GM18507 (cell line): ENCODE data around the gene ANTXRL.
"Not testable (repeated sequence)": the region's sequence is repeated elsewhere in the genome, so short reads cannot be mapped to it uniquely, and the experiment has no call there.

Experiments
- DNase-seq: peaks from one replicate; pipeline ENCODE4 v3.0.0; 2011; ENCODE audit warnings: low read depth; ENCODE audit not compliant: insufficient read length; ENCODE audit errors: extremely low spot score
- FAIRE-seq: peaks from 2 replicates; lab custom pipeline; 2011; peaks lifted over from hg19 to GRCh38; lab: Jason Lieb, UNC

ANTXRL gene

DNA sequence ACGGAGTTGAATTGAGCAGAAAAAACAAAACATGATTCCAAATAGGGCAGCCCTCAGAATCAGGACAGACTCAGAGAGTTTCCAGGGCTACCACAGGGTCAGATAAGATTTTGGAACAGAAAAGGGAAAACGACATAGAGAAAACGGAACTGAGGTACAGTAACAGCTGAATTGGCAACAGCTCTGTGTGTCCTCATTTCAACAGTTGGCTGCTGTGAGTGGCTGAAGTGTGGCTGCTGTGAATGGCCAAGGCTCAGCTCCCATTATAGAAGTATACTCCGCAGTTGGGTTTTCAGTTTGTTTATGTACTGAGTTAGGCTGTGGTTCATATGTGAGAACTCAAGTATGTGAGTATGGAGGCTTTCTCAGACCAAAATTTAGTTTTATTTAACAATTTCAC lies 32.0 kb downstream of the ANTXRL start:
- FAIRE-seq (no peak), DNase-seq (no peak)

DNA sequence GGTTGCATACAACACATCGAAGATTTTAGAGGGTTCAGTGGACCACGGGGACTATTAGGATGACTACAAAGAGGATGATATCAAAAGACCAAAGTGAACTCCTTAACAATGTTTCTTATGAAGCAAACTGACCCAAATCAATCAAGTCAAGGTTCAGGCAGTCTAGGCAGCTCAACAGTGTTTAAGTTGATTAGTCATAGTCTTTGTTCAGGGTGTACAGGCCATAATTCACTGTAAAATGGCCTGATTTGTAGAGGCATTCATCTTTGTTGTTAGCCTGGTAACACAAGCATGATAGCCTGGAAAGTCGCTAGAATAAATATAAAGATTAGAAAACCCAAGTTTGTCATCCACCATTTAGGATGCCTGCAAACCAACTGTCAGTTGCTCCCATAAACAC lies 32.6 kb downstream of the ANTXRL start:
- FAIRE-seq (no peak), DNase-seq (no peak)

- no peak for DNase-seq
- no peak for FAIRE-seq
These were observed 35.0 kb downstream of the ANTXRL start for GRCh38 chr10:46321770-46322169.

GRCh38 chr10:46323176-46323575 lies 36.4 kb downstream of the ANTXRL start:
- DNase-seq (no peak), FAIRE-seq (no peak)

GRCh38 chr10:46325021-46325420 lies 38.2 kb downstream of the ANTXRL start:
- FAIRE-seq, result no peak
- DNase-seq, result no peak

DNA sequence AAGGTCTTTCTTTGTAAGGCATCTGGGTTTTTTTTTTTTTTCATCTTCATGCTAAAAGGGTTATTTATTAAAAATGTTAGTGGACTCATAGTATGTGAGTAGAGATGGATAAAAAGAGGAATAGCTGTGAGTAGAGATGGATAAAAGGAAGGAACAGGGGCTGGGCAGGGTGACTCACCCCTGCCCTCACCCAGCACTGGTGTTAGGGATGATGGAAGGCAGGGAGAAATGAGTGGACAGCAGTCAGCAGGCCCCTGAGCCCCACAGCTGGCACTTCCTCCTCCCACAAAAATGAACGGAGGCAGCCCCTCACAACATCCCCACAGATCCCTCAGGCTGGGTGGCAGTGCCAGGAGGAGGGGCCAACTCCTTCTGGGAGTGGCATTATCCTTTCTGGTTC lies 39.3 kb downstream of the ANTXRL start:
- FAIRE-seq (no peak), DNase-seq (no peak)

GRCh38 chr10:46326971-46327370 lies 40.2 kb downstream of the ANTXRL start:
- DNase-seq, result no peak
- no peak for FAIRE-seq

DNA sequence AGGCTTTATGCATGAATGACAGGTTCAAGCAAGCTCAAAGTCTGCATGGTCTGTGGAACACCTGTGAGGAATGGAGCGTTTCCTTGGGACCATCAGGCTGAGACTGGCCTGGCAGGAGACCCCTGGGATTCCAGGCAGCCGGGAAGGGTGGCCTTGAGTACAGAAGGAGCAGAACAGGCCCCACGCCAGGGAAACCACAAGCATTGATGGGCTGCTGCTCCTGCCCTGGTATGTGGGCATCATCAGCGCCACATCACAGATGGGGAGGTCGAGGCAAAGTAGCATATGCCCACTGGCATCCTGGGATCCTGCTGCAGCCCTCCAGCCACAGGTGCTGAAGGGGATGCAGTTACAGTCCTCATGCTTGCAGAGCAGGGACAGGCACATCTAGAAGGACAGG lies 40.9 kb downstream of the ANTXRL start:
- no peak for FAIRE-seq

GRCh38 chr10:46328853-46329689 lies 42.3 kb downstream of the ANTXRL start:
- no peak for DNase-seq
- FAIRE-seq, result no peak

More for the DNA sequence above, 40.9 kb downstream of the ANTXRL start:
- no peak for DNase-seq

- no peak for DNase-seq
- no peak for FAIRE-seq
These were observed 42.9 kb downstream of the ANTXRL start for GRCh38 chr10:46329690-46330016.

DNA sequence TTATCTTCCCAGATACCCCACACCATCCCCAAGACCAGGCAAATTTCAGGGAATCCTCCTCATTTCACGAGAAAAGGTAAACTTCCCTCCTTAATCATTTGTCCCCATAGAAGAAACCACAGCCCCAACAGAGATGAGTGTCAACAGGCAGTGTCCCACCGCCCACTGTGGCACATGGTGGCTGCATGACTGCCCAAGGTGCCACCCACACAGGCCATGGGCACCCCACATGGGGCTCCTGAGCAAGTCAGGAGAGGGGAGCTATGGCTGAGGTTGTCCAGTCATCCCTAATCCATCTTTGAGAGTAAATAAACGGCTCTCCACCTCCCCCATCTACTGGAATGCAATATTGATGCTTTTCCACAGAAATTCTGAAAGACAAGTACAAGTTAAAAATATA lies 44.1 kb downstream of the ANTXRL start:
- FAIRE-seq, result no peak
- DNase-seq, result no peak

DNA sequence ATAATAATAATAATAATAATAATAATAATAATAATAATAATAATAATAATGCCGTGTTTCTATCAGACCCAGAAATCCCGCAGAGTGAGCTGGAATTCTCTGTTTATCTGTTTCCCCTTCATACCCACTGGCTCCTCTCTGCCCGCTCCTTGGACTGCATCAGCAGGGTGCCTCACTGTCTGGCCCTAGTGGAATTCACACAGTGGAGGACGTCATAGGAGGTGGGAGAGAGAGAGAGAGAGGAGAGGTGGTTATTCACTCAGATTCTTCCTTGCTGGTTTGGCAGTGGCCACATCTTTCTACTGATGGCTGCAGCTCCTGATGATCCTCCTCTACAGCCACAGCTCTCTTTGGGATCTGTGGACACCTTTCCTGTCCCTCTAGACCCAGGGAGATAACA lies 78.7 kb downstream of the ANTXRL start:
- not testable (repeated sequence) for FAIRE-seq

DNA sequence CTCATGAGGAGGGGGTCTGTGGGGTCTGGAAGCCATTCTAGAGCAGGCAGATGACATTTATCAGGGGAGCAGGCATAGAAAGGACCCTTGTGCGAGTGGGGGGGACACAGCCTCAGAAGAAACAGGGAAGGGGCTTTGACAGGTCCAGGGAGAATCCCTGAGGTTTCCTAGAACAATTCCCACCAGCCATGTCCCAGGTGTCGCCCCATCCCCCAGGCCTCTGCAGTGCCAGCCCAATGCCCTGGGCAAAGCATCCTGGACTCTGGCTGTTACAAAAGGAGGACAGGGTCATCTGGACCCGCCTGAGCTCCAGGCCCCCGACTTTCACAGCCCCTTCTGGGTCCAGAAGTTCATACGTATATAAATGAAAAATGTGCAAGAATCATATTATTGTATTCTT lies 80.4 kb downstream of the ANTXRL start:
- not testable (repeated sequence) for FAIRE-seq, DNase-seq

More for the DNA sequence above, 78.7 kb downstream of the ANTXRL start:
- not testable (repeated sequence) for DNase-seq

- not testable (repeated sequence) for FAIRE-seq, DNase-seq
These were observed 81.0 kb downstream of the ANTXRL start for GRCh38 chr10:46367666-46368240.

DNA sequence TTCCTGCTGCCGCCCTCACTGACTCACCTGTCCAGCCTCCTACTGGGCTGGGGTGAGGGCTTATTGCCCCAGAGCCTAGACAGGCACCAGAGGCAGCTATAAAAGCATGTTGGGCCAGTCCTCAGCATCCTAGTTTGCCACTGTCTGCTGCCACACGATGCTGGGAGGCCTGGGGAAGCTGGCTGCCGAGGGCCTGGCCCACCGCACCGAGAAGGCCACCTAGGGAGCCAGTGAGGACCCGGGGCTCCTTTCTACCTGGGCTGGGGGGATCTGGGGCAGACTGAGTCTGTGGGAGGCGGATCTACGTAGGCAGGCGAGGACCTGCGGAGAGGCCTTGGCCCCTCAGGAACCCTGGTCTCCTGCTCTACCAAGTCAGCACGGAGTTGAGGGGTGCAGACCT lies 82.2 kb downstream of the ANTXRL start:
- DNase-seq, FAIRE-seq: not testable (repeated sequence)

DNA sequence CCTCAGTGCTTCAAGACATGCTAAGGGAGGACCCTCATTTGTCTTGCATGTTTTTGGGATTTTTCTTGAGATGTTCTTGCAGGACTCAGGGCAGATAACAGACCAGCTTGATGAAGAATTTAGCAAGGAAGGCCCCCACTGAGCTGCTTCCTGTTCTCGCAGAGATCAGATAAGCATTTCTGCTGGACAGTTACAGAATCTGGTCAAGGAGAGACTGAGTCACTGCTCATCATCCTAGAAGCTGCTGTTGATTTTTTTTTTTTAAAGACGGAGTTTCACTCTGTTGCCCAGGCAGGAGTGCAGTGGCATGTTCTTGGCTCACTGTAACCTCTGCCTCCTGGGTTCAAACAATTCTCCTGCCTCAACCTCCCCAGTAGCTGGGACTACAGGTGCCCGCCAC lies 87.6 kb downstream of the ANTXRL start:
- not testable (repeated sequence) for FAIRE-seq, DNase-seq

DNA sequence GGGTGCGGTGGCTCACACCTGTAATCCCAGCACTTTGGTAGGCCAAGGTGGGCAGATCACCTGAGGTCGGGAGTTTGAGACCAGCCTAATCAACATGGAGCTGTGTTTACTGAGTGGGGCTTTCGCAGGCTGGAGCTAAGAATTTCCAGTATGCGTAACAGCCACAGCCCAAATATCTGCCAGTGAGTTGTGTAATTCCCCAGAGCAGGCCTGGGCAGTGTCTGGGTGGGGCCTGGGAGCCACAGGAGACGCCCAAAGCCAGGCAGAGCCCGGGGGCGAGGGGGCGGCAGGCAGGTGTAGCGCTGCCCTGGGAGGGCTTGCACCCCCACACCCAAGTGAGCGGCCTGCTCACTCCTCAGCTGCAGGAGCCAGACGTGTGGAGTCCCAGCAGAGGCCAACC lies 88.6 kb downstream of the ANTXRL start, which contains the start of gene ANXA8L1:
TSS of gene ANXA8L1 (plus strand) at position 371 of the 400 bp plus-strand sequence. CDS start 76 bp downstream, outside the sequence.
- DNase-seq, FAIRE-seq: not testable (repeated sequence)

GRCh38 chr10:46377022-46377421 lies 90.2 kb downstream of the ANTXRL start:
- not testable (repeated sequence) for FAIRE-seq, DNase-seq

GRCh38 chr10:46377651-46378050 lies 90.9 kb downstream of the ANTXRL start:
- not testable (repeated sequence) for DNase-seq, FAIRE-seq

DNA sequence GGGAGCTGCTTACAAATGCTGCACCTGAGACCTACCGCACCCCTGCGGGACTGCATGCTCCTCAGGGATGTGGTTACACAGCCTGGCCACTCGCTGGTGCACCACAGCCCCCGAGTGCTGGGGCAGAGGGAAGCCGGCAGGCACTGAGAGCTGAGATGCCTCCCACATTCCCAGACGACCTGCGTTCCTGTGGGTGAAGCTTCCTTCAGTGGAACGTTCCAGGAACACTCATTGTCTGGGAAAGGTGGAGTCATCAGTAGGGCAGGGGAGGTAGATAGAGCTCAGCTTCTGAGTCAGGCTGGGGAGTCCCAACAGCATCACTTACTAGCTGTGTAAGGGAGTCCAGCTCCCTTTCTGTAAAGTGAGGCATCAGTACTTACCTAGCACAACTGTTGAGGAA lies 91.3 kb downstream of the ANTXRL start:
- not testable (repeated sequence) for FAIRE-seq, DNase-seq
